ENCODE data around the gene BMI1. TPM values are rescaled to one million over a fixed set of nuclear protein-coding genes. Genes with fewer than 3 reads are reported as not detected.

BMI1 gene
- total and polyA plus RNA-seq, 2 donors from 2014 or later, result 18.7 to 49.0 TPM

DNA sequence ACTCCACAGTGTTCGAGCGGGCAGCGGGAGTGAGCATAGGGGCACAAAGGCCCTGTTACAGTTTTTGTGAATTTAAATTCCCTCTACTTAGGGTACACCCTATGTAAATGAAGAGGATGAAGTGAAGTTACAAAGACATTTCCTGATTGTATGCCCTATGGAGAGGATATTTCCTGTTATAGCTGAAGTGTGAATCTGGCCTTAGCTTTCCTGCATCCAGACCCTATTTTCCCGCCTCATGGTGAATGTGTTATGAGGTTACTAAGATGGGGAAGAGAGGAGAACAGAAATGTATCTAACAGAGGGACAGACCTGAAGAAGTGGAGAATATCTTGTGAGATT, 42.5 kb upstream of the BMI1 start:
- TF ChIP-seq, protein P1, sequence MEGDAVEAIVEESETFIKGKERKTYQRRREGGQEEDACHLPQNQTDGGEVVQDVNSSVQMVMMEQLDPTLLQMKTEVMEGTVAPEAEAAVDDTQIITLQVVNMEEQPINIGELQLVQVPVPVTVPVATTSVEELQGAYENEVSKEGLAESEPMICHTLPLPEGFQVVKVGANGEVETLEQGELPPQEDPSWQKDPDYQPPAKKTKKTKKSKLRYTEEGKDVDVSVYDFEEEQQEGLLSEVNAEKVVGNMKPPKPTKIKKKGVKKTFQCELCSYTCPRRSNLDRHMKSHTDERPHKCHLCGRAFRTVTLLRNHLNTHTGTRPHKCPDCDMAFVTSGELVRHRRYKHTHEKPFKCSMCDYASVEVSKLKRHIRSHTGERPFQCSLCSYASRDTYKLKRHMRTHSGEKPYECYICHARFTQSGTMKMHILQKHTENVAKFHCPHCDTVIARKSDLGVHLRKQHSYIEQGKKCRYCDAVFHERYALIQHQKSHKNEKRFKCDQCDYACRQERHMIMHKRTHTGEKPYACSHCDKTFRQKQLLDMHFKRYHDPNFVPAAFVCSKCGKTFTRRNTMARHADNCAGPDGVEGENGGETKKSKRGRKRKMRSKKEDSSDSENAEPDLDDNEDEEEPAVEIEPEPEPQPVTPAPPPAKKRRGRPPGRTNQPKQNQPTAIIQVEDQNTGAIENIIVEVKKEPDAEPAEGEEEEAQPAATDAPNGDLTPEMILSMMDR (IDR thresholded peaks at IDR 0.05; ENCODE audit: borderline replicate concordance, extremely low read depth, insufficient read depth), result no peak
- FAIRE-seq (no peak), DNase-seq (no peak)
- H3K9ac ChIP-seq (ENCODE audit: low read length in 3 of 3), result no peak overlapping the region
- H3K27ac ChIP-seq (ENCODE audit: low read depth in 2 of 2, low read length in 2 of 2), result no peak overlapping the region
- H3K4me1 ChIP-seq (ENCODE audit: control insufficient read depth in 2 of 3, insufficient read depth in 2 of 3, low read depth in 1 of 3, low read length in 3 of 3), result no peaks in the 10 kb centered on the region
- no peaks in the 10 kb centered on the region for H3K9me3 ChIP-seq (ENCODE audit: control insufficient read depth in 2 of 3, insufficient read depth in 1 of 3, low read length in 3 of 3)
- H3K36me3 ChIP-seq (ENCODE audit: control insufficient read depth in 2 of 3, insufficient read depth in 3 of 3, low read length in 3 of 3), result no peaks in the 10 kb centered on the region
- intact Hi-C loops (cut with DNase I), result no loop called here
- no peak overlapping the region for H3K4me3 ChIP-seq (ENCODE audit: low read length in 3 of 3)
- no peaks in the 10 kb centered on the region for H3K27me3 ChIP-seq (ENCODE audit: control insufficient read depth, insufficient read depth, low read length)

DNA sequence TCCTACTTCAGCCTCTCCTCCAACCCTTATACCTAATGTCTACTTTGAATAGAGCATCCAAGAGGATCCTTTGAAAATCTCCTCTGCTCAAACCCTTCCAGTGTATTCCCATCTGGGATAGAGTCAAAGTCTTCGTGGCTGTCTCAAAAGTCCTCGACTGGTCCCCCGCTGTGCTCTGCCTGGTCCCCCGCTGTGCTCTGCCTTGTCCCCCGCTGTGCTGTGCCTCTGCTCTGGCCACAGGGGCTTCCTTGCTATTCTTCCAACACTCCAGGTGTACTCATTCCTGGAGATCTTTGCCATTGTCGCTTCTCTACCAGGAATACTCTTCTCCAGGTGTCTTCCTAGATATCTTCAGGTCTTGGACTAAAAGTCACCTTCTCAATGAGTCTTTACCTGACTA, 40.8 kb upstream of the BMI1 start:
- H3K9ac ChIP-seq (ENCODE audit: low read length in 3 of 3), result no peak overlapping the region
- no peak overlapping the region for H3K4me3 ChIP-seq (ENCODE audit: low read length in 3 of 3)
- FAIRE-seq (no peak), DNase-seq (no peak)
- H3K9me3 ChIP-seq (ENCODE audit: control insufficient read depth in 2 of 3, insufficient read depth in 1 of 3, low read length in 3 of 3), result no peaks in the 10 kb centered on the region
- intact Hi-C loops (cut with DNase I), result no loop called here
- TF ChIP-seq, protein P1 (IDR thresholded peaks at IDR 0.05; ENCODE audit: borderline replicate concordance, extremely low read depth, insufficient read depth), result no peak
- H3K4me1 ChIP-seq (ENCODE audit: control insufficient read depth in 2 of 3, insufficient read depth in 2 of 3, low read depth in 1 of 3, low read length in 3 of 3), result no peaks in the 10 kb centered on the region
- H3K27me3 ChIP-seq (ENCODE audit: control insufficient read depth, insufficient read depth, low read length), result no peaks in the 10 kb centered on the region
- no peak overlapping the region for H3K27ac ChIP-seq (ENCODE audit: low read depth in 2 of 2, low read length in 2 of 2)
- H3K36me3 ChIP-seq (ENCODE audit: control insufficient read depth in 2 of 3, insufficient read depth in 3 of 3, low read length in 3 of 3), result no peaks in the 10 kb centered on the region

DNA sequence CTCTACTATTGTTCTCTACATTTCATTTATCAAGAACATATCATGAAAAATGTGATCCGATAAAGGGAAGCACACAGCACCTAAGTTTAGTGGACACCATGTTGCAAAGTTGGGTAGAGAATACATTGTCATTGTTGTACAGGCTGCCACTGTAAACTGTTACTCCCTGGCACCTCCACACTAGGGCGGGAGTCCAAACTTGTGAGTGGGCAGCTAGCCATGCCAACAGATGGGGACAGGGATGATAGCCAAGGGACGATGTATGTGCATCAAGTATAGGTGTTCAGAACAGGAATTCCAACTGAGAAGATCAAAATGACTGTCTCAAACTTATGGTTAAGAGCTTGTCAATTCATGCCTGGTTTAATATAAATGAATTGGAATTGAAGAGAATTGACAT, 35.8 kb upstream of the BMI1 start:
- TF ChIP-seq, protein P1 (IDR thresholded peaks at IDR 0.05; ENCODE audit: borderline replicate concordance, extremely low read depth, insufficient read depth), result no peak
- FAIRE-seq, result no peak
- intact Hi-C loops (cut with DNase I), result no loop called here
- no peaks in the 10 kb centered on the region for H3K4me1 ChIP-seq (ENCODE audit: control insufficient read depth in 2 of 3, insufficient read depth in 2 of 3, low read depth in 1 of 3, low read length in 3 of 3)
- no peak overlapping the region for H3K9ac ChIP-seq (ENCODE audit: low read length in 3 of 3)
- DNase-seq, result no peak
- H3K36me3 ChIP-seq (ENCODE audit: control insufficient read depth in 2 of 3, insufficient read depth in 3 of 3, low read length in 3 of 3), result no peaks in the 10 kb centered on the region
- no peak overlapping the region for H3K27ac ChIP-seq (ENCODE audit: low read depth in 2 of 2, low read length in 2 of 2)
- no peaks in the 10 kb centered on the region for H3K9me3 ChIP-seq (ENCODE audit: control insufficient read depth in 2 of 3, insufficient read depth in 1 of 3, low read length in 3 of 3)
- no peak overlapping the region for H3K4me3 ChIP-seq (ENCODE audit: low read length in 3 of 3)
- no peaks in the 10 kb centered on the region for H3K27me3 ChIP-seq (ENCODE audit: control insufficient read depth, insufficient read depth, low read length)

DNA sequence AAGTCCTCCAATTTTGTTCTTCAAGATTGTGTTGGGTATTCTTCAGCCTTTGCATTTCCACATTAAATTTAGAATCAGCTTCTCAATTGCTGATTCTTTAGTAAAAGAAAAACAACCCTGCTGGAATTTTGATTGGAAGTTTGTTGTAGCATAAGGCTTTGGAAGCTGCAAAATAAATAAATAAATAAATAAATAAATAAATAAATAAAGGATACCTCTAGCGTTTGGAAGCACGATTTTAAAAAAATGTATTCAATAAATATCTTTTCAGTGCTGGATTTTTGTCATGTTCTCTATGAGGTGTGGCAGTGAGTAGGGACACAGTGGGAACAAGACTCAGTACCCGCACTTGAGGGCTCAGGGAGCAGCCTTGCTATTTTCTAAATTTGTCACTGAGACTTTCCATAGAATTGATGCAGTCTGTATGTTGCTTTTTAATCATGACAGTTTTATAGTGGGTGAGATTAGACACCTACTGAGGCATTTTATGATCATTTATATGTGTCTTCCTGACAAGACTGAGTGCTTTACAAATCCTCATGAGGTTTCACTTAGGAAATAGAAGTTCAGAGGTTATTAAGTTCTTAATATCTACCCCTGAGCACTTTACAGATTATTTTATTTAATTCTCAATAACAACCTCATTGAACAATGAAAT, 27.0 kb upstream of the BMI1 start:
- FAIRE-seq, result no peak

More for the DNA sequence above, 27.0 kb upstream of the BMI1 start:
- Histone ChIP-seq H3K9ac (ENCODE audit: low read length in 3 of 3) (no peak overlapping the region), H3K27me3 (ENCODE audit: control insufficient read depth, insufficient read depth, low read length) (no peaks in the 10 kb centered on the region), H3K36me3 (ENCODE audit: control insufficient read depth in 2 of 3, insufficient read depth in 3 of 3, low read length in 3 of 3) (no peaks in the 10 kb centered on the region), H3K4me1 (ENCODE audit: control insufficient read depth in 2 of 3, insufficient read depth in 2 of 3, low read depth in 1 of 3, low read length in 3 of 3) (no peaks in the 10 kb centered on the region), H3K9me3 (ENCODE audit: control insufficient read depth in 2 of 3, insufficient read depth in 1 of 3, low read length in 3 of 3) (no peaks in the 10 kb centered on the region), H3K27ac (ENCODE audit: low read depth in 2 of 2, low read length in 2 of 2) (no peak overlapping the region), H3K4me3 (ENCODE audit: low read length in 3 of 3) (no peak overlapping the region)
- DNase-seq, result no peak
- intact Hi-C loops (cut with DNase I), result no loop called here
- TF ChIP-seq, protein P1 (IDR thresholded peaks at IDR 0.05; ENCODE audit: borderline replicate concordance, extremely low read depth, insufficient read depth), result no peak
